Stimulated activated CD8-positive, alpha-beta memory T cell treated with anti-CD3 and anti-CD28 coated beads, Interleukin-7, amount 100 ng/mL, for 1 hour (primary cell): ENCODE results near the gene TIMM10B.
"Not testable (repeated sequence)": the region's sequence is repeated elsewhere in the genome, so short reads cannot be mapped to it uniquely, and the experiment has no call there.

Experiments used
- DNase-seq, 2 donors: peaks; one replicate each; pipeline ENCODE4 v3.0.0-alpha.2; 2020; ENCODE audit warnings: low read depth in 2 of 2

Gene TIMM10B

DNA sequence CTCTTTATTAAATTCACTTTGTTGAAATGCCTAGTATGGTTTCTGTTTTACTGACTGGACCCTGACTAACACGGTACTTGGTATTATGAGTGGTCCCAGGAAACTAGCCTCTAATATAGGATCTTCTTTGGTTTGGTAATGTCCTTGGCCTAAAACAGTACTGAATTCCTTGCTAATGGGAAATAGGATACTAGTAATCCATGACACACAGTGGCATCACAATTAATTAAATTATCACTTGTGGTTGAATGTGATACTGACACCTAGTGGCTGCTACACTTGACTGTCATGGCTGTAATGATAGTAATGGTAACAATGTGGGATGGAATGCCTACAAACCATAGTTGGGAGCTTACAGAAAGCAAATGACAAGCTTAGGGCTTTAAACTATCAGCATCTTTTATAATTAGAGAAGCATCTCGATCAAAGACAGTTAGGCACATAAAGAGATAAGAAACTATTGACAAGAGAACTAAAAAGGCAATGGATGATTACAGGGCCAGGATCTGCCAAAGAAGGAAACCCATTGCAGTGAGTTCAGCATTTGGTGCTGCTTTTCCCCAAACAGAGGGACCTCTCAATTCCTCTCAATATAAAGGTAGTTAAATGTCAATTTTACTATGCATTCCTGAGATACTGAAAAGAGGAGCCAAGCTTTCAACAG, 24.4 kb downstream of the TIMM10B start:
- no peak for DNase-seq

DNA sequence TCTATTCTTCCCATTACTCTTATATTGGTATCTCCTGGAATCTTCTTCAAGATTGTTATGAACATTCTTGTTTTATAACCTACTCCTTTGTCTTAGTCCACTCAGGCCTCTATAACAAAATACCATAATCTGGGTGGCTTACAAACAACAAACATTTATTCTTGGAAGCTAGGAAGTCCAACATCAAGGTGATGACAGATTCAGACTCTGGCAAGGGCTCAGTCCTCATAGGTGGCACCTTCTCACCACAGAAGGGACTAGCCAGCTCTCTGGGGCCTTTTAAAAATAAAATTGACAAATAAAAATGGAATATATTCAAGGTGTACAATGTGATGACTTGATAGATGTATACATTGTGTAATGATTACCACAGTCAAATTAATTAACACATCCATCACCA, 35.6 kb downstream of the TIMM10B start:
- no peak for DNase-seq

DNA sequence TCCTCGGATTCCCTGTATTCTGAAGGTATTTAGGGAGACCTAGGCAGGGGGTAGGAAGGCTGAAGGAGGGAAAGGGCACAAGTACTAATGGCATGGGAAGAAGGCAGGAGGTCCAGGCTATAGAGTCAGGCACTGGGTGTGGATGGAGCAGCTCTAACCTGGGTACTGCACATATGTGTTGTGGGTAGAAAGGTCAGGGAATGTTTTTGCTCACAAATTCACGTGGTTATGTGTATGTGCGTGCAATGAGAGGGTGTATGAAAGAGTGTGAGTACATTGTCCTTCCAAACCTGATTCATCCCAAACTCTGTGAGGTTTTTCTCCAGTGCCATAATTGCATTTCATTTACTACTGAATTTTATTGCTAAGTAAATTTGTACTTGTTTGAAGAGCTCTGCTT, 39.0 kb downstream of the TIMM10B start:
- no peak for DNase-seq

GRCh38 chr11:6521946-6522345, 40.6 kb downstream of the TIMM10B start:
- DNase-seq, result not testable (repeated sequence)

DNA sequence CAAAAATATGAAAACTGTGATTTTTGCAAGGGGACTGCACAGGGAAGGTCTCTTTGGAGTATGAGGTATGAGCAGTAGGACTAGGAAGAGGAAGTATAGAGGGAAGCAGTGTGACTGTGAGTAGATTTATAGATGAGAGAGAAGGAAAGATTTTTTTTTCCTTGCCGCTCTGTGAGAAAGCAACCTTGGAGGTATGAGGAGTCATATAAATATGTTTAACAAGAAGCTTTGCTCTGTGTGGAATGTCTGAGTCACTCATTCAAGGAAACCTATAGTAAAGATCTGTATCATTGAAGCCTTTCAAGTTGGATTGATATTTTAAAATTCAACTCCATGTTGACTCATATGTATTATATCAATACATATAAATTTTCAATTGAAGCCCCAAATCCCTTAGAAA, 42.0 kb downstream of the TIMM10B start:
- DNase-seq, result no peak

DNA sequence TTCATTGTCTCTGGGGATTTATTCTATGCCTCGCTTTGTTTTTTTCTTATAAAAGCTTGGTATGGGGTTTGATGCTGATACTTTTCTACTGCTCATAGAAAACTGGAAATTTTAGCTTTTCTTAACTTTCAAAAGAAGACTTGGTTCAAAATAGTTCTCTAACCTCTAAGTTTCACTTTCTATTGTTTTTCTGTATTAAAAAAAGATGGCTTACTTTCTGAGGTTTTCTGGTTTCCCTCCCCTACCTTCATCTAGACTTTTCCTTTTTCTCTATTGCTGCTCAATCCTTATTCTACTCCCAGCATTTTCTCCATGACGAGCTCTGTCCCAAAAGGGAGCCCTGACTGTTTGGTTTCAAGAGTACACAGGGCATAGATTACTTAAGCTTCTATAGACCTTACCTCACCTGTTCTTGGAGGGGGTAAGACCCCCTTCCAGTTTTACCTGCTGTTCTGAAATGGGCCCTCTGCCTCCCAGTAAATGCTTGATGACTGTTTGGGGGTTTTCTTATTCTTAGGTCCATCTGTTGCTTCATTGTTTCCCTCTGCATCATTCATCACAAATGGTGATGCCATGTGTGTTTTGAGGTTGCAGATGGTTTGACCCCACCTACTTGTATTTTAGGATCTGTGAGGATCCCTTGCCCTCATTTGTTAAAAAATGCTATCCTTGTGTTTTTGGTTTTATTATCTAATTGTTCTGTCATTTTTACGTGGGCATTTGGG, 45.3 kb downstream of the TIMM10B start:
- no peak for DNase-seq

- no peak for DNase-seq
Measured at GRCh38 chr11:6529266-6529665, 48.0 kb downstream of the TIMM10B start.

DNA sequence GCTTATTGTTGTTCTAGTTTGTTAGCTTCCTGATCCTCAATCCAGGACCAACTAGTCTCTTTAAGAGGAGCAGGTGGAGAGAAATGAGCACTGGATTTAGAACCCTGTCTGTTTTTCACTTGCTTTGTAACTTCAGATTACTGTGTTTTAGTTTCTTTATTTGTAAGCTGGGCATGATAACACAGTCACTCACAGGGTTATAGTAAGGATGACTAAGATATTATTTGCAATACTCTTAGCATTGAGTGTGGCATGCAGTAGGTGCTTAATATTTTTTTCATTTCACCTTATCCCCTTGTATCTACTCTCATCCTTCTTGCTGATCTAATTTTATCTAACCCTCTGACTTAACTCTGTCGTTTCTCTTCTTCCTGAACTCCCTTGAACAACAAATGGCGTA, 49.5 kb downstream of the TIMM10B start:
- DNase-seq, result no peak

DNA sequence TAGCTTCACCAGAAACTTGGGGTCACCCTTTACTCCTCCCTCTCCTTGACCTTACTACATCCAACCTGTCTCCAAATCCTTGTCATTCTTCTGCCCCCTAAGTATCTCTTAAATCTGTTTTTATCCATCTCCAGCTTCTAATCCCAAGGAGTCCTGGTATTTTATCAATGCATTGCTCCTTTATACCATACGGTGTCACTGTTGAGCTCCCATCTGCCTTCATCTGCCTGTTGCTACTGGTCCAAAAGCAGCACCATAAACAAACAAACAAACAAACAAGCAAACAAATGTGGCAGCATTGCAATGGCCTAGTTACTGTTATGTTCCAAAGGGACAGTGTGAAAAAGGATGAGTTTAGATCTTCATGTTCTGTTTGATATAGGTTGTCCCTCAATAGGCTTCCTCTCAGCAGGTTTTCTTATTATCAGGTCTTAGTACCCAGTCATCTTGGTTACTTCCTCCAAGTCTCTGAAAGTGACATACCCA, 50.0 kb downstream of the TIMM10B start:
- no peak for DNase-seq
